SK-N-DZ (cell line): ENCODE data around the gene ZNF764.

Experiments
- small RNA-seq, 2 experiments: library from RNA; depleted of rRNA; stranded (forward); fragments of <200 nt; gene quantifications; one replicate each; pipeline ENCODE3, GENCODE V24; 2014

ZNF764 gene

Small RNAs within 50 kb of the gene (small RNA-seq; reads per million reads assigned to genes)
- gene AC093249.4 (0 reads per million in 2 experiments), gene MIR4518 (0 reads per million in 2 experiments)
